Measurements from ENCODE around the gene MARCHF6.

GRCh38 chr5:10315201-10315600 is 38.3 kb upstream of the MARCHF6 start:
- TF ChIP-seq SIN3A (IDR thresholded peaks at IDR 0.05; ENCODE audit: borderline replicate concordance, insufficient read depth, low read length): no peak
- TF ChIP-seq POLR2AphosphoS5 (IDR thresholded peaks at IDR 0.05; ENCODE audit: low read depth, low read length): no peak
- no peak for TF ChIP-seq TAF1 (IDR thresholded peaks at IDR 0.05; ENCODE audit: borderline replicate concordance, insufficient read depth, low read length)
